Endothelial cell of umbilical vein (primary cell): ENCODE results near the gene NCEH1. TPM values are rescaled to one million over a fixed set of nuclear protein-coding genes. Genes with fewer than 3 reads are reported as not detected.

ENCODE experiments used
- BruUV-seq: library from RNA; stranded (reverse); fragments of 400-500 nt; replicated peaks from 2 replicates; lab custom pipeline; 2021; lab: Mats Ljungman, UMichigan
- CTCF ChIA-PET: fragments of 300-600, 350-600 bp; sonication (Branson Sonifier 250); formaldehyde crosslinking; loops from one replicate; lab custom pipeline; 2021; ENCODE audit warnings: antibody characterized with exemption, inconsistent platforms; lab: Charles Lee
- POLR2A ChIA-PET: fragments of 300-600, 350-600 bp; sonication (Branson Sonifier 250); formaldehyde crosslinking; loops from one replicate; lab custom pipeline; 2021; ENCODE audit warnings: antibody characterized with exemption, inconsistent platforms; lab: Charles Lee
- DNase-seq: peaks from one replicate; pipeline ENCODE4 v3.0.0-alpha.2; 2011; ENCODE audit warnings: low read depth, low spot score
- FAIRE-seq: peaks from 2 replicates; lab custom pipeline; 2011; peaks lifted over from hg19 to GRCh38; lab: Jason Lieb, UNC
- H2AFZ ChIP-seq: 2 replicates; pipeline ENCODE4 v1.6.0; 2012; ENCODE audit warnings: low read depth, low read length, control low read depth, inconsistent platforms
- H3K27ac ChIP-seq: 2 replicates; pipeline ENCODE4 v1.5.1; 2011; ENCODE audit warnings: low read depth, mild to moderate bottlenecking, control low read depth, low read length, moderate library complexity; ENCODE audit not compliant: insufficient read depth
- H3K27me3 ChIP-seq, 2 experiments: 2 replicates each; pipeline versions ENCODE4 v1.6.0 to v1.6.1; 2011; ENCODE audit warnings: low read length in 2 of 2, mixed read lengths in 1 of 2; ENCODE audit not compliant: control insufficient read depth in 2 of 2, insufficient read depth in 2 of 2
- H3K36me3 ChIP-seq, 2 experiments: 2 replicates in 1 of 2; 3 replicates in 1 of 2; pipeline ENCODE4 v1.5.1; 2011; ENCODE audit warnings: low read length in 2 of 2, mild to moderate bottlenecking in 1 of 2, moderate library complexity in 1 of 2; ENCODE audit not compliant: control insufficient read depth in 2 of 2, insufficient read depth in 2 of 2; ENCODE audit errors: extremely low read depth in 1 of 2
- H3K4me1 ChIP-seq: 3 replicates; pipeline ENCODE4 v1.5.1; 2011; ENCODE audit warnings: mild to moderate bottlenecking, low read length; ENCODE audit not compliant: control insufficient read depth, insufficient read depth; ENCODE audit errors: extremely low read depth
- H3K4me2 ChIP-seq: 2 replicates; pipeline ENCODE4 v1.6.1; 2011; ENCODE audit warnings: low read length, control low read depth, mixed read lengths; ENCODE audit not compliant: insufficient read depth
- H3K4me3 ChIP-seq, 3 experiments: fragments of 200-600 bp in 1 of 3; sonication (generic), shearing (Covaris generic) in 1 of 3; replicated peaks in 1 of 3; 2 replicates each; pipeline ENCODE4 v1.5.1; 2011 to 2016; ENCODE audit warnings: control low read depth in 3 of 3, low read length in 3 of 3, mild to moderate bottlenecking in 2 of 3, inconsistent platforms in 1 of 3, low read depth in 1 of 3, moderate library complexity in 1 of 3; ENCODE audit not compliant: insufficient read depth in 1 of 3
- H3K79me2 ChIP-seq: 2 replicates; pipeline ENCODE4 v1.6.0; 2012; ENCODE audit warnings: low read length, inconsistent platforms; ENCODE audit not compliant: control insufficient read depth, insufficient read depth
- H3K9ac ChIP-seq: replicated peaks from 2 replicates; pipeline ENCODE3; 2011; ENCODE audit warnings: low read length, control low read depth; ENCODE audit not compliant: insufficient read depth; ENCODE audit errors: extremely low read depth
- H3K9me1 ChIP-seq: replicated peaks from 3 replicates; pipeline ENCODE4 v1.6.0; 2011; ENCODE audit warnings: mild to moderate bottlenecking, low read length; ENCODE audit not compliant: control insufficient read depth, insufficient read depth; ENCODE audit errors: extremely low read depth
- H3K9me3 ChIP-seq: replicated peaks from 2 replicates; pipeline ENCODE4 v1.5.1; 2012; ENCODE audit warnings: low read length, inconsistent platforms; ENCODE audit not compliant: control insufficient read depth, insufficient read depth
- H4K20me1 ChIP-seq: replicated peaks from 2 replicates; pipeline ENCODE3; 2011; ENCODE audit warnings: mild to moderate bottlenecking, low read length; ENCODE audit not compliant: control insufficient read depth, insufficient read depth; ENCODE audit errors: extremely low read depth
- EZH2 ChIP-seq: IDR thresholded peaks from 2 replicates; pipeline ENCODE4 v1.6.1; 2012; ENCODE audit warnings: borderline replicate concordance, low read depth, mild to moderate bottlenecking, moderate library complexity, low read length, inconsistent platforms; ENCODE audit not compliant: severe bottlenecking
- FOS ChIP-seq: IDR thresholded peaks from 2 replicates; pipeline ENCODE4 v1.6.1; 2011; ENCODE audit warnings: mild to moderate bottlenecking, low read length, moderate library complexity, borderline replicate concordance; ENCODE audit not compliant: insufficient read depth
- GATA2 ChIP-seq: IDR thresholded peaks from 2 replicates; pipeline ENCODE4 v1.7.0; 2011; ENCODE audit warnings: low read depth, mild to moderate bottlenecking, moderate library complexity, mixed read lengths, low read length; ENCODE audit not compliant: insufficient read length, insufficient read depth
- JUN ChIP-seq: IDR thresholded peaks from 2 replicates; pipeline ENCODE4 v1.6.1; 2011; ENCODE audit warnings: borderline replicate concordance, low read depth; ENCODE audit not compliant: insufficient read length, insufficient read depth
- MYC ChIP-seq: IDR thresholded peaks from one replicate; pipeline ENCODE4 v1.6.1; 2011; ENCODE audit warnings: mild to moderate bottlenecking, low read depth, low read length
- POLR2A ChIP-seq: IDR thresholded peaks from 2 replicates; pipeline ENCODE4 v1.6.1; 2012; ENCODE audit warnings: low read depth, mild to moderate bottlenecking, control low read depth, low read length
- POLR2AphosphoS5 ChIP-seq: IDR thresholded peaks from 2 replicates; pipeline ENCODE4 v1.6.1; 2012; ENCODE audit warnings: low read depth, mild to moderate bottlenecking, control low read depth, low read length, moderate library complexity; ENCODE audit not compliant: insufficient read depth
- dilution Hi-C: fragments of 300-500 bp; cut with MboI; formaldehyde crosslinking; loops from one replicate; pipeline ENCODE4 v1.15.0; 2019; ENCODE audit warnings: low sequenced_read_pairs; ENCODE audit not compliant: extremely low pct_ligation_motif_present
- intact Hi-C: fragments of 100-400 bp; cut with micrococcal nuclease; formaldehyde crosslinking; loops from one replicate; pipeline ENCODE4 v1.10.0; 2022
- polyA plus RNA-seq, 4 experiments: library from polyadenylated mRNA; depleted of rRNA in 3 of 4; stranded (reverse) in 3 of 4; unstranded in 1 of 4; fragments of >200 nt; gene quantifications; 2 replicates each; pipeline versions ENCODE4 v1.2.1 to v1.2.3, GENCODE V29; 2011 to 2012; ENCODE audit warnings: missing spikeins in 1 of 4
- total RNA-seq: library from RNA; stranded (reverse); gene quantifications from 2 replicates; pipeline ENCODE4 v1.2.3, GENCODE V29; 2021
- TF ChIP-seq, protein P1 (sequence below), 2 donors: IDR thresholded peaks; 1 replicate in 1 of 2; 2 replicates in 1 of 2; pipeline ENCODE4 v1.5.1; 2011; ENCODE audit warnings: low read length in 2 of 2, mild to moderate bottlenecking in 2 of 2, moderate library complexity in 2 of 2, control low read depth in 1 of 2, inconsistent platforms in 1 of 2, low read depth in 1 of 2; ENCODE audit not compliant: insufficient read depth in 1 of 2; ENCODE audit errors: extremely low read depth in 1 of 2
- TF ChIP-seq, protein P2 (sequence below): IDR thresholded peaks from 2 replicates; pipeline ENCODE4 v1.6.1; 2011; ENCODE audit not compliant: insufficient read depth, insufficient read length

NCEH1 gene
- total and polyA plus RNA-seq, 2 donors (not counting 3 experiments of a cell fraction or from before 2014, with no cell fraction given), result 10.0 to 20.3 TPM

DNA sequence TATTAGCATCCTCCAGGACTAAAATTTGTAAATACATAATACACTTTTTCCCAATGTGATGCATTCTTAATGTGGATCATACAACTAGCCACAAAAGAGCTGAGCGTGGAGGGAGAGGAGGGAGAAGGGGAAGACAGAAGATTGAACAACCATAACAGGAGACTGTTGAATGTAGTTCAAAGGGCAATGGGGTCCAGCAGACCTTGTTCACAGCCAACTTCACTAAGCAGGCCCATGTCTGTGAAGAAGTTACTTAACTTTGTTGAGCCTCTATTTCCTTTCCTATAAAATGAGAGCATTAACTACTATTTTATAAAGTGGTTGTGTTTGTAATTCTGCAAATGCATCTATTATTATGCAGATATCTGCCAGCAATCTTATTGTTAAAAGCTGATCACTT lies 13.3 kb downstream of the NCEH1 start:
- no peaks in the 10 kb centered on the region for H3K27me3 ChIP-seq
- H3K79me2 ChIP-seq, result peaks cover 77% of the 10 kb centered on the region
- no TSS peak for BruUV-seq
- peaks cover 7% of the 10 kb centered on the region for H3K4me1 ChIP-seq
- no peaks in the 10 kb centered on the region for H3K9me3 ChIP-seq
- intact Hi-C loops, result no loop called here
- no peak for FAIRE-seq
- H3K36me3 ChIP-seq, result no peaks in the 10 kb centered on the region
- H4K20me1 ChIP-seq, result no peaks in the 10 kb centered on the region
- CTCF ChIA-PET, result interaction anchor here (1.4 to 1.8 kb wide), 2 partner anchors 11 to 236 kb away, joined by 5 to 6 read pairs; no protein-coding TSS in a partner anchor
- no peak overlapping the region for H3K4me2 ChIP-seq
- dilution Hi-C loops, result no loop called here
- POLR2A ChIA-PET, result interaction anchor here (0.8 kb wide), 1 partner anchor 122 kb away, joined by 3 read pairs; no protein-coding TSS in a partner anchor
- DNase-seq, result no peak
- H3K4me3 ChIP-seq, result no peak overlapping the region
- no peak overlapping the region for H3K27ac ChIP-seq
- TF ChIP-seq, protein P1, sequence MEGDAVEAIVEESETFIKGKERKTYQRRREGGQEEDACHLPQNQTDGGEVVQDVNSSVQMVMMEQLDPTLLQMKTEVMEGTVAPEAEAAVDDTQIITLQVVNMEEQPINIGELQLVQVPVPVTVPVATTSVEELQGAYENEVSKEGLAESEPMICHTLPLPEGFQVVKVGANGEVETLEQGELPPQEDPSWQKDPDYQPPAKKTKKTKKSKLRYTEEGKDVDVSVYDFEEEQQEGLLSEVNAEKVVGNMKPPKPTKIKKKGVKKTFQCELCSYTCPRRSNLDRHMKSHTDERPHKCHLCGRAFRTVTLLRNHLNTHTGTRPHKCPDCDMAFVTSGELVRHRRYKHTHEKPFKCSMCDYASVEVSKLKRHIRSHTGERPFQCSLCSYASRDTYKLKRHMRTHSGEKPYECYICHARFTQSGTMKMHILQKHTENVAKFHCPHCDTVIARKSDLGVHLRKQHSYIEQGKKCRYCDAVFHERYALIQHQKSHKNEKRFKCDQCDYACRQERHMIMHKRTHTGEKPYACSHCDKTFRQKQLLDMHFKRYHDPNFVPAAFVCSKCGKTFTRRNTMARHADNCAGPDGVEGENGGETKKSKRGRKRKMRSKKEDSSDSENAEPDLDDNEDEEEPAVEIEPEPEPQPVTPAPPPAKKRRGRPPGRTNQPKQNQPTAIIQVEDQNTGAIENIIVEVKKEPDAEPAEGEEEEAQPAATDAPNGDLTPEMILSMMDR (IDR thresholded peaks at IDR 0.05; ENCODE audit: extremely low read depth in 1 of 2, insufficient read depth in 1 of 2, low read depth in 1 of 2, low read length in 2 of 2), result no peak
- TF ChIP-seq JUN, result no peak
- no peak for TF ChIP-seq EZH2
- no peak for TF ChIP-seq GATA2
- TF ChIP-seq POLR2A, result no peak
- TF ChIP-seq POLR2AphosphoS5, result no peak
- no peak for TF ChIP-seq MYC
- TF ChIP-seq, protein P2, sequence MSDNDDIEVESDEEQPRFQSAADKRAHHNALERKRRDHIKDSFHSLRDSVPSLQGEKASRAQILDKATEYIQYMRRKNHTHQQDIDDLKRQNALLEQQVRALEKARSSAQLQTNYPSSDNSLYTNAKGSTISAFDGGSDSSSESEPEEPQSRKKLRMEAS, result no peak
- TF ChIP-seq FOS, result no peak
- no peak overlapping the region for H2AFZ ChIP-seq
- H3K9me1 ChIP-seq, result no peaks in the 10 kb centered on the region
- no peak overlapping the region for H3K9ac ChIP-seq
